HepG2 (cell line): ENCODE data around the gene PHKG1. TPM values are rescaled to one million over a fixed set of nuclear protein-coding genes. Genes with fewer than 3 reads are reported as not detected.
A peak's percentile ranks its signal among the peaks of the same experiment; 100 is the strongest.

Experiments
- ATAC-seq: fragments of 200-7000 bp; cut with Tn5 transposase; 3 replicates; pipeline ENCODE4 v1.9.1; 2020; ENCODE audit warnings: mild to moderate bottlenecking, moderate library complexity
- Bru-seq: library from RNA; stranded (reverse); fragments of 400-500 nt; gene quantifications from one replicate; lab custom pipeline; 2021; lab: Mats Ljungman, UMichigan
- BruChase-seq, 2 experiments: library from RNA; stranded (reverse); fragments of 400-500 nt; gene quantifications; one replicate each; lab custom pipeline; 2021; lab: Mats Ljungman, UMichigan
- BruUV-seq: library from RNA; stranded (reverse); fragments of 400-500 nt; replicated peaks from 2 replicates; lab custom pipeline; 2021; lab: Mats Ljungman, UMichigan
- CTCF ChIA-PET: fragments of 300-600 bp; formaldehyde crosslinking; extraction: SDS; loops from one replicate; lab custom pipeline; 2021; ENCODE audit warnings: low total read pairs, inconsistent platforms, low intra/inter-chr PET ratio; lab: Yijun Ruan, JAX
- POLR2A ChIA-PET: fragments of 350-600 bp; sonication (Branson Sonifier 250); formaldehyde crosslinking; loops from one replicate; lab custom pipeline; 2020; ENCODE audit warnings: antibody characterized with exemption, inconsistent platforms; lab: Yijun Ruan, JAX
- DNase-seq: peaks from one replicate; pipeline ENCODE4 v3.0.0-alpha.2; 2015; ENCODE audit warnings: low spot score
- FAIRE-seq: peaks from 3 replicates; lab custom pipeline; 2011; peaks lifted over from hg19 to GRCh38; lab: Jason Lieb, UNC
- H2AFZ ChIP-seq: one replicate; pipeline ENCODE4 v1.6.1; 2011; ENCODE audit warnings: low read length, inconsistent platforms
- H3K27ac ChIP-seq: fragments of 300-600 bp; 3 replicates; pipeline ENCODE4 v1.8.0; 2011; ENCODE audit warnings: mixed run types, mild to moderate bottlenecking, mixed read lengths, low read length, inconsistent platforms; ENCODE audit not compliant: insufficient read depth; ENCODE audit errors: extremely low read length
- H3K27me3 ChIP-seq, 2 experiments: fragments of 200-600 bp in 1 of 2; 2 replicates in 1 of 2; 3 replicates in 1 of 2; pipeline versions ENCODE4 v1.6.0 to v1.8.0; 2011; ENCODE audit warnings: low read length in 2 of 2, mild to moderate bottlenecking in 2 of 2, moderate library complexity in 2 of 2, inconsistent platforms in 1 of 2; ENCODE audit not compliant: insufficient read depth in 2 of 2, control insufficient read depth in 1 of 2
- H3K36me3 ChIP-seq, 2 experiments: fragments of 200-600 bp in 1 of 2; replicated peaks in 1 of 2; 2 replicates in 1 of 2; 3 replicates in 1 of 2; pipeline versions ENCODE4 v1.5.1 to v1.8.0; 2011; ENCODE audit warnings: low read length in 2 of 2, inconsistent platforms in 1 of 2; ENCODE audit not compliant: insufficient read depth in 2 of 2, control insufficient read depth in 1 of 2
- H3K4me1 ChIP-seq: 2 replicates; pipeline ENCODE4 v1.5.1; 2012; ENCODE audit warnings: low read length, inconsistent platforms; ENCODE audit not compliant: insufficient read depth
- H3K4me2 ChIP-seq: 2 replicates; pipeline ENCODE4 v1.6.0; 2011; ENCODE audit warnings: low read depth, low read length, inconsistent platforms
- H3K4me3 ChIP-seq, 3 experiments: fragments of 200-600 bp in 1 of 3; sonication (generic), shearing (Covaris generic) in 1 of 3; replicated peaks in 1 of 3; 2 replicates each; pipeline ENCODE4 v1.5.1; 2011 to 2016; ENCODE audit warnings: low read length in 3 of 3, inconsistent platforms in 2 of 3, low read depth in 2 of 3, mild to moderate bottlenecking in 2 of 3, control low read depth in 1 of 3, mixed read lengths in 1 of 3; ENCODE audit not compliant: insufficient read depth in 1 of 3
- H3K79me2 ChIP-seq: one replicate; pipeline ENCODE4 v1.6.1; 2011; ENCODE audit warnings: low read length, inconsistent platforms; ENCODE audit not compliant: insufficient read depth
- H3K9ac ChIP-seq: 2 replicates; pipeline ENCODE4 v1.6.0; 2011; ENCODE audit warnings: mild to moderate bottlenecking, low read depth, low read length, inconsistent platforms; ENCODE audit not compliant: insufficient read depth
- H3K9me3 ChIP-seq: 2 replicates; pipeline ENCODE4 v1.5.1; 2012; ENCODE audit warnings: mild to moderate bottlenecking, low read length
- H4K20me1 ChIP-seq: 2 replicates; pipeline ENCODE4 v1.6.0; 2011; ENCODE audit warnings: inconsistent platforms, mild to moderate bottlenecking, low read length, moderate library complexity; ENCODE audit not compliant: insufficient read depth
- AGO1 ChIP-seq: fragments of 200-400 bp; formaldehyde crosslinking; IDR thresholded peaks from 2 replicates; pipeline ENCODE4 v1.6.1; 2017; ENCODE audit warnings: mild to moderate bottlenecking, low read depth, low read length, moderate library complexity; ENCODE audit not compliant: poor library complexity, severe bottlenecking
- CTCF ChIP-seq: sonication (generic); formaldehyde crosslinking; IDR thresholded peaks from 2 replicates; pipeline ENCODE4 v1.5.0; 2020; ENCODE audit warnings: mild to moderate bottlenecking, missing genetic modification reagents, moderate library complexity
- DMAP1 ChIP-seq: IDR thresholded peaks from 2 replicates; pipeline ENCODE4 v1.6.1; 2016
- ETV5 ChIP-seq: IDR thresholded peaks from 2 replicates; pipeline ENCODE4 v1.6.1; 2018; ENCODE audit warnings: missing biosample characterization, missing genetic modification reagents, inconsistent platforms, borderline replicate concordance
- GABPB1 ChIP-seq: IDR thresholded peaks from 2 replicates; pipeline ENCODE4 v1.6.1; 2016; ENCODE audit warnings: mild to moderate bottlenecking, missing genetic modification reagents, moderate library complexity, missing compliant biosample characterization
- HNF1B ChIP-seq: sonication (generic); formaldehyde crosslinking; IDR thresholded peaks from 2 replicates; pipeline ENCODE4 v1.5.1; 2020; ENCODE audit warnings: mild to moderate bottlenecking, moderate library complexity, missing genetic modification reagents
- KLF6 ChIP-seq: IDR thresholded peaks from 2 replicates; pipeline ENCODE4 v1.8.0; 2016; ENCODE audit warnings: missing biosample characterization, missing genetic modification reagents
- MATR3 ChIP-seq: sonication (generic); formaldehyde crosslinking; IDR thresholded peaks from 2 replicates; pipeline ENCODE4 v1.4.0; 2020; ENCODE audit warnings: missing genetic modification reagents
- SIX1 ChIP-seq: sonication (generic); formaldehyde crosslinking; IDR thresholded peaks from 2 replicates; pipeline ENCODE4 v1.4.0; 2020; ENCODE audit warnings: missing genetic modification reagents, borderline replicate concordance
- SRY ChIP-seq: sonication (generic); formaldehyde crosslinking; IDR thresholded peaks from 2 replicates; pipeline ENCODE4 v1.8.0; 2022; ENCODE audit warnings: mild to moderate bottlenecking, missing genetic modification reagents
- TRIM22 ChIP-seq: fragments of 450-650 bp; IDR thresholded peaks from 2 replicates; pipeline ENCODE4 v1.6.1; 2017
- ZFY ChIP-seq: sonication (generic); formaldehyde crosslinking; IDR thresholded peaks from 2 replicates; pipeline ENCODE4 v1.4.0; 2020; ENCODE audit warnings: missing genetic modification reagents
- ZNF775 ChIP-seq: sonication (generic); formaldehyde crosslinking; IDR thresholded peaks from 2 replicates; pipeline ENCODE4 v1.4.0; 2020; ENCODE audit warnings: missing genetic modification reagents, mild to moderate bottlenecking, moderate library complexity, borderline replicate concordance
- WGBS: methylation state at CpG from one replicate; pipeline ENCODE4 v1.1.6; 2017; ENCODE audit warnings: low lambda C conversion rate; 5-methylcytosine and 5-hydroxymethylcytosine counted together
- in situ Hi-C: cut with HindIII; loops from 2 replicates; pipeline ENCODE4 v1.10.0; 2017; ENCODE audit warnings: low pct_unique_long_range_greater_than_20kb; ENCODE audit not compliant: extremely low pct_ligation_motif_present
- intact Hi-C: fragments of 100-400 bp; cut with micrococcal nuclease; formaldehyde crosslinking; loops from one replicate; pipeline ENCODE4 v1.10.0; 2022; ENCODE audit not compliant: unreplicated experiment
- long read RNA-seq, 2 experiments: library from RNA in 1 of 2; library from polyadenylated mRNA in 1 of 2; stranded (forward) in 1 of 2; unstranded in 1 of 2; transcript quantifications; one replicate each; pipeline ENCODE4 v2.0.0, GENCODE V29; 2019 to 2022
- polyA minus RNA-seq, 3 experiments: library from RNA; depleted of rRNA, polyadenylated mRNA; stranded (reverse); fragments of >200 nt; gene quantifications; 2 replicates each; pipeline ENCODE4 v1.2.3, GENCODE V29; 2011; ENCODE audit warnings: low replicate concordance in 1 of 3
- polyA plus RNA-seq, 8 experiments: library from polyadenylated mRNA; depleted of rRNA in 3 of 8; stranded (reverse) in 7 of 8; unstranded in 1 of 8; fragments of >200 nt; fragmentation: Illumina TruSeq in 4 of 8; extraction: Trizol in 4 of 8; gene quantifications; 2 replicates each; pipeline versions ENCODE4 v1.2.1 to v1.2.3, GENCODE V29; 2011 to 2016; ENCODE audit warnings: low read depth in 4 of 8, missing spikeins in 1 of 8, mixed read lengths in 1 of 8; ENCODE audit not compliant: insufficient read depth in 1 of 8
- total RNA-seq, 5 experiments: library from RNA; depleted of rRNA; stranded (reverse); fragments of >200 nt; fragmentation: Illumina TruSeq; extraction: Trizol; gene quantifications; 2 replicates each; pipeline ENCODE4 v1.2.3, GENCODE V29; 2016; ENCODE audit warnings: low read depth in 1 of 5

Gene PHKG1
- total RNA-seq (2016; rRNA removed; fragmentation: Illumina TruSeq; extraction: Trizol): 0.44 TPM in 1 of 2 replicates, not detected in the other
- 0.18 TPM in 1 of 2 replicates, not detected in the other for total RNA-seq (2016; cell fraction: cytosol; rRNA removed; fragmentation: Illumina TruSeq; extraction: Trizol; ENCODE audit: low read depth)
- total RNA-seq (2016; cell fraction: insoluble cytoplasmic fraction; rRNA removed; fragmentation: Illumina TruSeq; extraction: Trizol): 0.37 and 0.84 TPM in 2 replicates
- total RNA-seq (2016; cell fraction: membrane; rRNA removed; fragmentation: Illumina TruSeq; extraction: Trizol): 0.09 TPM in 1 of 2 replicates, not detected in the other
- 0.50 and 1.5 TPM in 2 replicates for total RNA-seq (2016; cell fraction: nucleus; rRNA removed; fragmentation: Illumina TruSeq; extraction: Trizol)
- polyA plus RNA-seq (2011; rRNA removed): 0.71 and 1.1 TPM in 2 replicates
- polyA plus RNA-seq (2011; cell fraction: cytosol; rRNA removed): 0.09 and 0.36 TPM in 2 replicates
- polyA plus RNA-seq (2011; cell fraction: nucleus; rRNA removed): 2.6 and 2.9 TPM in 2 replicates
- polyA plus RNA-seq (2012): 0.98 and 1.5 TPM in 2 replicates
- polyA plus RNA-seq (2016; cell fraction: cytosol; fragmentation: Illumina TruSeq; extraction: Trizol; ENCODE audit: low read depth): 0.05 and 0.24 TPM in 2 replicates
- not detected in 2 replicates for polyA plus RNA-seq (2016; cell fraction: insoluble cytoplasmic fraction; fragmentation: Illumina TruSeq; extraction: Trizol; ENCODE audit: low read depth)
- 0.12 TPM in 1 of 2 replicates, not detected in the other for polyA plus RNA-seq (2016; cell fraction: membrane; fragmentation: Illumina TruSeq; extraction: Trizol; ENCODE audit: low read depth)
- polyA plus RNA-seq (2016; cell fraction: nucleus; fragmentation: Illumina TruSeq; extraction: Trizol; ENCODE audit: insufficient read depth, low read depth): 1.6 and 1.9 TPM in 2 replicates
- polyA minus RNA-seq (2011; rRNA and poly(A)+ RNA removed; ENCODE audit: low replicate concordance): 0.09 and 0.10 TPM in 2 replicates
- not detected in 2 replicates for polyA minus RNA-seq (2011; cell fraction: cytosol; rRNA and poly(A)+ RNA removed)
- 0.52 and 1.5 TPM in 2 replicates for polyA minus RNA-seq (2011; cell fraction: nucleus; rRNA and poly(A)+ RNA removed)
- percentile 29 among the genes with signal in this experiment for Bru-seq, nascent RNA
- BruChase-seq, experiment 1, labeled RNA remaining after a 6-hour chase: percentile 44 among the genes with signal in this experiment
- percentile 39 among the genes with signal in this experiment for BruChase-seq, experiment 2, labeled RNA remaining after a 2-hour chase
- long read RNA-seq, experiment 1, partial matches to known transcripts: 0 of 10 reads
- long read RNA-seq, experiment 1, other reads (novel, unspliced or antisense): 10 of 10 reads
- long read RNA-seq, experiment 2: 0 reads

- Histone ChIP-seq H3K9ac (no peak within 1 kb of the TSS), H3K4me1 (peaks cover 15% of the 10 kb centered on the region), H3K27me3 (no peaks in the 10 kb centered on the region), H3K79me2 (no peaks in the 10 kb centered on the region), H3K4me2 (peak within 1 kb of the TSS; percentile 39), H3K36me3 (no peaks in the 10 kb centered on the region), H3K27ac (no peak within 1 kb of the TSS), H3K9me3 (no peaks in the 10 kb centered on the region), H3K4me3 (no peak within 1 kb of the TSS; a peak in 1 of 6 replicates), H4K20me1 (no peaks in the 10 kb centered on the region), H2AFZ (no peak within 1 kb of the TSS)
- ChIA-PET POLR2A (interaction anchor here (0.6 to 1.3 kb wide), 4 partner anchors 12 to 86 kb away, joined by 3 to 4 read pairs (median 4); partner anchors contain the start of genes CHCHD2 and SUMF2), CTCF (interaction anchor here (1.5 kb wide), 1 partner anchor 452 kb away, joined by 6 read pairs; no protein-coding TSS in a partner anchor)
- intact Hi-C loops (loop anchor here (1.0 kb wide), 1 partner anchor 452 kb away; no protein-coding TSS in a partner anchor), in situ Hi-C loops (loop anchor here (25.0 kb wide), 1 partner anchor 331 kb away; no protein-coding TSS in a partner anchor)
- ATAC-seq (peak; percentile 96), DNase-seq (peak; percentile 33), FAIRE-seq (peak; percentile 40)
- no TSS peak for BruUV-seq
- 32% methylated on average over 15 of the region's 19 CpGs for WGBS
- 0 out of 2 replicates have a peak, but pooled peaks have one; percentile 29 for TF ChIP-seq HNF1B
- TF ChIP-seq MATR3 (CRISPR knock-in tag): no peak
- TF ChIP-seq AGO1: no peak
- TF ChIP-seq ZFY (CRISPR knock-in tag): 0 out of 2 replicates have a peak, but pooled peaks have one; percentile 20
- TF ChIP-seq SRY (CRISPR knock-in tag): no peak
- TF ChIP-seq ETV5 (CRISPR knock-in tag): peak; percentile 41; the same call in 1 of the 2 replicates
- TF ChIP-seq KLF6: no peak
- TF ChIP-seq CTCF (CRISPR knock-in tag): peak; percentile 77
- TF ChIP-seq TRIM22: no peak
- no peak for TF ChIP-seq DMAP1 (CRISPR knock-in tag)
- TF ChIP-seq SIX1 (CRISPR knock-in tag): no peak
- TF ChIP-seq GABPB1: 0 out of 2 replicates have a peak, but pooled peaks have one; percentile 27
- TF ChIP-seq ZNF775 (CRISPR knock-in tag): no peak
These were observed at the start of gene PHKG1 for GRCh38 chr7:56092789-56093531. Gene PHKG1, minus strand, starts transcription at chr7:56092952. Its CDS starts 4,011 bp downstream, at chr7:56088941.
